Measurements from ENCODE around the gene MMP20.

MMP20 gene

GRCh38 chr11:102552447-102553194 is 72.5 kb downstream of the MMP20 start:
- DNase-seq: no peak

DNA sequence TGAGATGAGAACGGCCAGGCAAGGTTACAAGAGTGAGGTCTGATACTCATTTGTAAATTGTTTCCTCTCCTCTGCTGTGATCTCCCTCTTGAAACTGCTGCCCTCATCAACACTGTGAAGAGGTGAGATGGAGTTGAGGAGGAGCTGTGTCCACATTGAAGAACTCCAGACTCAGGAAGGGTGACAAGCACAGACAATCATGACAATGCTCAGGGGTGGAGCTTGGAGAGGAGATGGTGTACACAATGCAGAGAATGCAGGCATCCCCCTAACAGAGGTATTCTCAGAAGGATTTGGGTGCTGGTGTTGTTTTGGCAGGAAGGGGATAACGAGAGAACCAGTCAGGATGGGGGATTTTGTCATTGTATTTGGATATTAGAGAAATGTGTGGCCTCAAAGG is 73.1 kb downstream of the MMP20 start:
- no peak for DNase-seq

DNA sequence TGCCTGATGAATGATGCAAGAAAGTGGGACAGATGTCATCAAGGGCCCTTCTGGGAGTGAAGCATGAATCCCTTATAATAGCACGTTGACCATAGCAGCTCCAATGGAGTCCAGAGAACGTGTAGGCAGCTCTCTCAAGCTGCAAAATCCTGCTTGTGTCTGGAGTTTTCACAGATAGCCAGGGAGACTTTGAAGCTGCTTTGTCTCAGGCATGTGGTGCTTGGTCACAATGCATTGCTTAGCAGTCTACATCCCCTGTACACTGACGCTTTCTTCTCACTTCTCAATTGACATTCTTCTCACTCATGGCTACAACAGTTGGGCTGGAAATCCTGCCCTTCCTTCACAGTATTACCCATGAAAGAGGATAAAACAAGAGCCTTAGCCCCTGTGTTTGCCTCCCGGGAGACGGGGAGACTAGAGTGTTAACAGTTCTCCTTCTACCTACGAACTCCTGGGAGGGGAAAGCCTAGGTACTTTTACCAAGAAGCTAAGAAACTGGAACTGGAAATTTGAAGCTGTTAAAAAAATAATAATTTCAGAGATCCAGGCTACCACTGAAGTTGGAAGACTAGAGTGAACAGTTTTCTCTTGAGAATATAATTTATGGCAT is 73.9 kb downstream of the MMP20 start:
- DNase-seq: no peak

- DNase-seq: no peak
These were observed 78.1 kb downstream of the MMP20 start for GRCh38 chr11:102546923-102547471.

- no peak for DNase-seq
These were observed 78.7 kb downstream of the MMP20 start for GRCh38 chr11:102546427-102546826.

- DNase-seq: no peak
These were observed 79.4 kb downstream of the MMP20 start for GRCh38 chr11:102545701-102546100.

DNA sequence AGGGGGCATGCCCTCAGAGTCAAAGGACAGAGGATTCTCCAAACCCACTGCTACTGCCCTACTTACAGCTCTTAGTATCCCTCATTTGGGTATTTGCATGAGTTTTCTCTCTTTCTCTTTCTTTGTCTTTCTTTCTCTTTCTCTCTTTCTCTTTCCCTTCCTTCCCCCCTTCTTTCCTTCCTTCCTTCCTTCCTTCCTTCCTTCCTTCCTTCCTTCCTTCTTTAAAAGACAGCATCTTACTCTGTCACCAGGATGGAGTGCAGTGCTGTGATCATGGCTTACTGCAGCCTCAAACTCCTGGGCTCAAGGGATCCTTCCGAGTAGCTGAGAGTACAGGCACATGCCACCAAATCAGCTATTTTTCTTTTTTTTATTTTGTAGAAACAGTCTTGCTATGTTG is 80.5 kb downstream of the MMP20 start:
- no peak for DNase-seq

GRCh38 chr11:102539567-102539966 is 85.6 kb downstream of the MMP20 start:
- DNase-seq: no peak

GRCh38 chr11:102538932-102539331 is 86.2 kb downstream of the MMP20 start:
- no peak for DNase-seq

GRCh38 chr11:102534261-102534872 is 90.8 kb downstream of the MMP20 start:
- no peak for DNase-seq

DNA sequence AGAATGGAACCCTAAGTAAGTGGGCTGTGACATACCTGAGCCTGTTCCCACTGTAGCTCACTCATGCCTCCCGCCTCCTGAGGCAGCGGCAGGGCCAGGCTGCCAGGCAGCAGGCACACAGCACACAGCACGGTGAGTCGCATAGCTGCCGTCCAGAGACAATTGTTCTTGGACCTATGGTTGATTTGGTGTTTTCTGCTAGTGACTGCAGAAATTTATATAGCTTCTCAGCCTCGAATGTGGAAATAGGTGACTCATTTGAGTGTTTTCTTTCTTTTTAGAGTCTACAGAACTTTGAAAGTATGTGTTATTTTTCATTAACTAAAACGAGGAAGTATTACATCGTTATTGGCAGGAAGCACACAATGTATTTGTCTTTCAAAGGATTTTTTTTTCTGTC is 94.6 kb downstream of the MMP20 start, which contains the start of gene MMP7:
MMP7 (minus strand) TSS at position 190 of the 400 bp plus-strand sequence; CDS start at position 143, 47 bp downstream.
- no peak for DNase-seq

- DNase-seq: no peak
These were observed 96.5 kb downstream of the MMP20 start for GRCh38 chr11:102528618-102529017.

DNA sequence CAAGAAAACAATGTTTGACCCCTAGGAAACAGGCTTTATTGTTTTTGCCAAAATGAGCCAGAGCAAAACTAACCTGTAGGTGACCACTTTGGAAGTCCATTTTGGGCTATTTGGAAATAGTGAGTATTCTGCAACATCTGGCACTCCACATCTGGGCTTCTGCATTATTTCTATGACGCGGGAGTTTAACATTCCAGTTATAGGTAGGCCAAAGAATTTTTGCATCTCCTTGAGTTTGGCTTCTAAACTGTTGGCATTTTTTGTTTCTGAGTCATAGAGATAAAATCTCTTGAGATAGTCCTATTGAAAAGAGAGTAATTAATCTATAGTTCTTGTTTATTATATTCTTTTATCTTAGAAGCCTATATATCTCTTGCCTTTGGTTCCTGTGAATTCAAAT is 97.4 kb downstream of the MMP20 start:
- DNase-seq: no peak

- no peak for DNase-seq
These were observed 98.1 kb downstream of the MMP20 start for GRCh38 chr11:102527041-102527440.

All from right hindlimb (tissue), 1 donor.